IMR-90 (cell line): ENCODE measurements around the gene ERMARD. TPM values are rescaled to one million over a fixed set of nuclear protein-coding genes. Genes with fewer than 3 reads are reported as not detected.

Experiments used
- ATAC-seq: fragments of 200-7000 bp; cut with Tn5 transposase; 2 replicates; pipeline ENCODE4 v1.9.1; 2020; ENCODE audit warnings: low read depth, mild to moderate bottlenecking, moderate library complexity
- BruUV-seq: library from RNA; stranded (reverse); fragments of 400-500 nt; replicated peaks from 2 replicates; lab custom pipeline; 2021; lab: Mats Ljungman, UMichigan
- CTCF ChIA-PET: fragments of 300-600 bp; formaldehyde crosslinking; extraction: SDS; loops from one replicate; lab custom pipeline; 2021; ENCODE audit warnings: antibody characterized with exemption; lab: Yijun Ruan, JAX
- POLR2A ChIA-PET: fragments of 300-600 bp; sonication (Branson Sonifier 250); formaldehyde crosslinking; loops from one replicate; lab custom pipeline; 2022; ENCODE audit warnings: antibody characterized with exemption; ENCODE audit not compliant: unreplicated experiment; lab: Charles Lee
- DNase-seq: peaks from one replicate; pipeline ENCODE4 v3.0.0; 2013
- H2AFZ ChIP-seq: replicated peaks from 2 replicates; pipeline ENCODE3; 2013; ENCODE audit warnings: low read length, mild to moderate bottlenecking; ENCODE audit not compliant: poor library complexity
- H2AK5ac ChIP-seq: 2 replicates; pipeline ENCODE4 v1.6.1; 2013; ENCODE audit warnings: low read depth, low read length, inconsistent platforms
- H2AK9ac ChIP-seq: replicated peaks from 2 replicates; pipeline ENCODE3; 2013; ENCODE audit warnings: mild to moderate bottlenecking, low read depth, low read length, moderate library complexity; ENCODE audit not compliant: poor library complexity
- H2BK120ac ChIP-seq: 2 replicates; pipeline ENCODE4 v1.6.1; 2013; ENCODE audit warnings: low read depth, low read length, inconsistent platforms
- H2BK15ac ChIP-seq: 3 replicates; pipeline ENCODE4 v1.6.1; 2013; ENCODE audit warnings: low read depth, low read length, inconsistent platforms
- H2BK20ac ChIP-seq: 2 replicates; pipeline ENCODE4 v1.6.1; 2013; ENCODE audit warnings: low read depth, mild to moderate bottlenecking, inconsistent platforms, low read length, moderate library complexity
- H2BK5ac ChIP-seq: 2 replicates; pipeline ENCODE4 v1.6.1; 2013; ENCODE audit warnings: mild to moderate bottlenecking, low read depth, low read length, inconsistent platforms; ENCODE audit not compliant: poor library complexity, severe bottlenecking
- H3K14ac ChIP-seq: replicated peaks from 2 replicates; pipeline ENCODE4 v1.6.1; 2013; ENCODE audit warnings: low read depth, low read length, inconsistent platforms
- H3K18ac ChIP-seq: 2 replicates; pipeline ENCODE4 v1.6.1; 2013; ENCODE audit warnings: low read depth, low read length, control low read depth
- H3K23ac ChIP-seq: 2 replicates; pipeline ENCODE4 v1.6.1; 2013; ENCODE audit warnings: low read depth, low read length, inconsistent platforms
- H3K27ac ChIP-seq: 2 replicates; pipeline ENCODE4 v1.5.1; 2013; ENCODE audit warnings: mild to moderate bottlenecking, control low read depth, low read length; ENCODE audit not compliant: insufficient read depth
- H3K27me3 ChIP-seq: 2 replicates; pipeline ENCODE4 v1.6.1; 2013; ENCODE audit warnings: low read length; ENCODE audit not compliant: control insufficient read depth, insufficient read depth
- H3K36me3 ChIP-seq: 2 replicates; pipeline ENCODE4 v1.6.1; 2013; ENCODE audit warnings: low read length, mixed read lengths; ENCODE audit not compliant: control insufficient read depth, insufficient read depth
- H3K4ac ChIP-seq: 2 replicates; pipeline ENCODE4 v1.6.1; 2013; ENCODE audit warnings: low read depth, low read length, inconsistent platforms
- H3K4me1 ChIP-seq: 2 replicates; pipeline ENCODE4 v1.6.1; 2013; ENCODE audit warnings: low read length, mixed read lengths; ENCODE audit not compliant: control insufficient read depth, insufficient read depth
- H3K4me2 ChIP-seq: 2 replicates; pipeline ENCODE4 v1.6.1; 2013; ENCODE audit warnings: low read depth, mild to moderate bottlenecking, control low read depth, low read length, moderate library complexity
- H3K4me3 ChIP-seq: 2 replicates; pipeline ENCODE4 v1.5.1; 2013; ENCODE audit warnings: low read depth, mild to moderate bottlenecking, control low read depth, low read length, moderate library complexity; ENCODE audit not compliant: insufficient read depth
- H3K56ac ChIP-seq: 2 replicates; pipeline ENCODE4 v1.6.1; 2013; ENCODE audit warnings: low read length, inconsistent platforms; ENCODE audit not compliant: insufficient read depth; ENCODE audit errors: extremely low read depth
- H3K79me1 ChIP-seq, 2 experiments: 2 replicates each; pipeline ENCODE4 v1.6.1; 2013; ENCODE audit warnings: low read length in 2 of 2, inconsistent platforms in 1 of 2, low read depth in 1 of 2
- H3K9ac ChIP-seq: 2 replicates; pipeline ENCODE4 v1.6.1; 2013; ENCODE audit warnings: low read depth, low read length, control low read depth
- H3K9me1 ChIP-seq: 2 replicates; pipeline ENCODE4 v1.6.1; 2013; ENCODE audit warnings: low read length, inconsistent platforms; ENCODE audit not compliant: insufficient read depth
- H3K9me3 ChIP-seq: 2 replicates; pipeline ENCODE4 v1.6.1; 2013; ENCODE audit warnings: low read length; ENCODE audit not compliant: control insufficient read depth, insufficient read depth
- H4K20me1 ChIP-seq: 2 replicates; pipeline ENCODE4 v1.6.1; 2013; ENCODE audit warnings: low read length, inconsistent platforms; ENCODE audit not compliant: insufficient read depth
- H4K5ac ChIP-seq: 2 replicates; pipeline ENCODE4 v1.6.1; 2013; ENCODE audit warnings: mild to moderate bottlenecking, low read depth, low read length, control low read depth
- H4K8ac ChIP-seq, 2 experiments: 2 replicates each; pipeline ENCODE4 v1.6.1; 2013; ENCODE audit warnings: low read depth in 2 of 2, low read length in 2 of 2, control low read depth in 1 of 2, inconsistent platforms in 1 of 2
- H4K91ac ChIP-seq: 2 replicates; pipeline ENCODE4 v1.6.1; 2013; ENCODE audit warnings: low read depth, low read length, inconsistent platforms; ENCODE audit not compliant: insufficient read depth
- BHLHE40 ChIP-seq: fragments of 150-350 bp; IDR thresholded peaks from 2 replicates; pipeline ENCODE4 v1.6.1; 2016; ENCODE audit warnings: mild to moderate bottlenecking, low read depth, low read length
- CEBPB ChIP-seq: IDR thresholded peaks from 2 replicates; pipeline ENCODE4 v1.6.1; 2012; ENCODE audit warnings: low read depth, low read length, improper control_type of control experiment
- CHD1 ChIP-seq: IDR thresholded peaks from 2 replicates; pipeline ENCODE4 v1.6.1; 2012; ENCODE audit warnings: low read depth, low read length, improper control_type of control experiment
- CTCF ChIP-seq: conservative IDR thresholded peaks from 2 replicates; pipeline ENCODE4 v1.5.1; 2012; ENCODE audit warnings: mild to moderate bottlenecking, low read depth, low read length, improper control_type of control experiment
- FOS ChIP-seq: fragments of 150-350 bp; IDR thresholded peaks from 2 replicates; pipeline ENCODE4 v1.6.1; 2016; ENCODE audit warnings: low read depth, low read length
- MAZ ChIP-seq: IDR thresholded peaks from 2 replicates; pipeline ENCODE4 v1.6.1; 2012; ENCODE audit warnings: low read depth, mild to moderate bottlenecking, low read length, improper control_type of control experiment, moderate library complexity, borderline replicate concordance
- MXI1 ChIP-seq: IDR thresholded peaks from 2 replicates; pipeline ENCODE4 v1.6.1; 2012; ENCODE audit warnings: low read depth, mild to moderate bottlenecking, low read length, moderate library complexity, borderline replicate concordance
- RFX5 ChIP-seq: IDR thresholded peaks from 2 replicates; pipeline ENCODE4 v1.8.0; 2012; ENCODE audit warnings: low read depth, mild to moderate bottlenecking, low read length, moderate library complexity
- SMC3 ChIP-seq: fragments of 150-350 bp; IDR thresholded peaks from 2 replicates; pipeline ENCODE4 v1.6.1; 2016; ENCODE audit warnings: low read depth, mild to moderate bottlenecking, antibody characterized with exemption, low read length, moderate library complexity
- USF2 ChIP-seq: fragments of 150-350 bp; IDR thresholded peaks from 2 replicates; pipeline ENCODE4 v1.6.1; 2017; ENCODE audit warnings: mild to moderate bottlenecking, antibody characterized with exemption, low read length, low read depth
- dilution Hi-C: fragments of 300-500 bp; cut with HindIII; formaldehyde crosslinking; loops from one replicate; pipeline ENCODE4 v1.14.3; 2018; ENCODE audit warnings: low sequenced_read_pairs; ENCODE audit not compliant: unreplicated experiment
- in situ Hi-C: fragments of 300-500 bp; cut with MboI; formaldehyde crosslinking; loops from 3 replicates; pipeline ENCODE4 v1.14.3; 2019; ENCODE audit warnings: low sequenced_read_pairs, inconsistent platforms, mixed read lengths
- intact Hi-C: fragments of 100-400 bp; cut with micrococcal nuclease; formaldehyde crosslinking; loops from 2 replicates; pipeline ENCODE4 v1.10.0; 2022
- polyA plus RNA-seq, 3 experiments: library from polyadenylated mRNA; depleted of rRNA; stranded (reverse); fragments of >200 nt; gene quantifications; 2 replicates each; pipeline ENCODE4 v1.2.3, GENCODE V29; 2012; ENCODE audit warnings: low replicate concordance in 1 of 3
- total RNA-seq: library from RNA; depleted of rRNA; stranded (reverse); fragments of >200 nt; gene quantifications from 2 replicates; pipeline ENCODE4 v1.2.3, GENCODE V29; 2012

Gene ERMARD
- total and polyA plus RNA-seq, 2 of the 4 experiments (the other 2 are of a cell fraction): 15.1 to 25.4 TPM

- peaks cover 25% of the 10 kb centered on the region for H3K27me3 ChIP-seq
- H2AK5ac ChIP-seq: no peak overlapping the region
- H3K4me1 ChIP-seq: peaks cover 10% of the 10 kb centered on the region; the same call in 1 of the 2 replicates
- no peak overlapping the region for H2BK5ac ChIP-seq
- no peak overlapping the region for H4K5ac ChIP-seq
- no peaks in the 10 kb centered on the region for H3K9me1 ChIP-seq
- intact Hi-C loops: no loop called here
- no peak overlapping the region for H3K18ac ChIP-seq
- no peaks in the 10 kb centered on the region for H3K79me1 ChIP-seq
- no peak overlapping the region for H3K4me3 ChIP-seq
- dilution Hi-C loops: no loop called here
- H3K14ac ChIP-seq: no peak overlapping the region
- H4K91ac ChIP-seq: no peak overlapping the region
- ATAC-seq (no peak), DNase-seq (no peak)
- in situ Hi-C loops: no loop called here
- H2AK9ac ChIP-seq: no peak overlapping the region
- BruUV-seq: no TSS peak
- ChIA-PET POLR2A (no interaction called here), CTCF (interaction anchor here (0.6 to 3.5 kb wide), 4 partner anchors 14 to 713 kb away, joined by 3 to 18 read pairs (median 3); no protein-coding TSS in a partner anchor)
- H3K9me3 ChIP-seq: no peaks in the 10 kb centered on the region
- no peaks in the 10 kb centered on the region for H3K36me3 ChIP-seq
- H2BK120ac ChIP-seq: no peak overlapping the region
- H3K9ac ChIP-seq: no peak overlapping the region
- H4K8ac ChIP-seq: no peak overlapping the region
- no peak overlapping the region for H2AFZ ChIP-seq
- no peak overlapping the region for H3K56ac ChIP-seq
- no peak overlapping the region for H2BK20ac ChIP-seq
- no peaks in the 10 kb centered on the region for H4K20me1 ChIP-seq
- H3K4ac ChIP-seq: no peak overlapping the region
- no peak for TF ChIP-seq FOS
- no peak for TF ChIP-seq BHLHE40
- TF ChIP-seq CTCF: no peak
- no peak for TF ChIP-seq MAZ
- no peak for TF ChIP-seq MXI1
- no peak for TF ChIP-seq SMC3
- no peak for TF ChIP-seq CEBPB
- no peak for TF ChIP-seq RFX5
- TF ChIP-seq CHD1: no peak
- no peak for TF ChIP-seq USF2
- no peak overlapping the region for H3K27ac ChIP-seq
- H3K23ac ChIP-seq: no peak overlapping the region
- no peak overlapping the region for H3K4me2 ChIP-seq
- no peak overlapping the region for H2BK15ac ChIP-seq
Observed at GRCh38 chr6:169804427-169804826, 53.0 kb downstream of the ERMARD start.
